ENCODE measurements around the gene GFER. TPM values are rescaled to one million over a fixed set of nuclear protein-coding genes. Genes with fewer than 3 reads are reported as not detected.
"Not testable (repeated sequence)": the region's sequence is repeated elsewhere in the genome, so short reads cannot be mapped to it uniquely, and the experiment has no call there.

The GFER gene
- total RNA-seq, 1 experiment from 2014 or later: 43.5 TPM

DNA sequence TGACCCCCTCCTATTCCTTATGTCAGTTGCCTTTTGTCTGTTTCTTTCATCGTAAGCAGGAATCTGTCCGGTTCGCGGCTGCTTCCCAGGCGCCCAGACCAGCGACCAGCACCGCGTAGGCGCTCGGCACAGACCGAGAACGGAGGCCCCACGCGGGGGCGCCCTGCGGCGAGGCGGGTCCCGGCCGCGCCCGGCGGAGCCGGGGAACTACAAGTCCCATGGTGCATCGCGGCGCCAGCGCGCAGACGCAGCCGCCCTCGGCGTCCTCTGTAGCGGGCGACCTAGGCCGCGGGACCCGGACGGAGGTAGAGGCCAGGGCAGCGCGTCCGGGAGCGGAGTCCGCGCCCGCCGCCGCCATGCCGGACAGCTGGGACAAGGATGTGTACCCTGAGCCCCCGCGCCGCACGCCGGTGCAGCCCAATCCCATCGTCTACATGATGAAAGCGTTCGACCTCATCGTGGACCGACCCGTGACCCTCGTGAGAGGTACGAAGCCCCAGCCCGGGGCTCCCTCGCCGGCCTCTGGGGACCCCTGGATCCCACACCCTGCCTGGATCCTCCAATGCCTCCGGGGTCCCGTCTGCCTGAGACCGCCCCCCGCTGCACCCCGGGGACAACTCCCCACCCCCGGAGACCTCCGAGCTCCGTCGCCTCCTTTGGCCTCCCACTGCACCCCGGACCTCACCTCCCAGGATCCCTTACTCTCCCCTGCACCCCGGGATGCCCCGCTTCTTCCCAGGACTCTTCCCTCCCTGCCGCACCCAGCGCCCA lies 24.5 kb upstream of the GFER start, which contains the start of gene NDUFB10:
Gene NDUFB10 (plus strand): TSS at position 270 of the 771 bp plus-strand sequence. CDS start 87 bp downstream, at position 357.
- peak within 1 kb of the TSS; percentile 74 for H3K4me3 Mint-ChIP-seq (ENCODE audit: low read depth, unreplicated experiment)

GRCh38 chr16:1960665-1961630 lies 23.0 kb upstream of the GFER start:
- Mint-ChIP-seq H3K4me3 (ENCODE audit: low read depth, unreplicated experiment) (peak overlapping the region; percentile 74), H3K36me3 (ENCODE audit: insufficient read depth, unreplicated experiment) (peaks cover 71% of the 10 kb centered on the region), H3K4me1 (ENCODE audit: low read depth, unreplicated experiment) (peaks cover 26% of the 10 kb centered on the region), H3K9me3 (ENCODE audit: low read depth, unreplicated experiment) (no peaks in the 10 kb centered on the region), H3K27ac (ENCODE audit: unreplicated experiment) (peak overlapping the region; percentile 83), H3K27me3 (ENCODE audit: unreplicated experiment) (peaks cover 9% of the 10 kb centered on the region)
- DNase-seq: no peak
- intact Hi-C loops (cut with micrococcal nuclease; ENCODE audit: unreplicated experiment): no loop called here
- CTCF ChIA-PET: no interaction called here
- TF ChIP-seq, protein P1, sequence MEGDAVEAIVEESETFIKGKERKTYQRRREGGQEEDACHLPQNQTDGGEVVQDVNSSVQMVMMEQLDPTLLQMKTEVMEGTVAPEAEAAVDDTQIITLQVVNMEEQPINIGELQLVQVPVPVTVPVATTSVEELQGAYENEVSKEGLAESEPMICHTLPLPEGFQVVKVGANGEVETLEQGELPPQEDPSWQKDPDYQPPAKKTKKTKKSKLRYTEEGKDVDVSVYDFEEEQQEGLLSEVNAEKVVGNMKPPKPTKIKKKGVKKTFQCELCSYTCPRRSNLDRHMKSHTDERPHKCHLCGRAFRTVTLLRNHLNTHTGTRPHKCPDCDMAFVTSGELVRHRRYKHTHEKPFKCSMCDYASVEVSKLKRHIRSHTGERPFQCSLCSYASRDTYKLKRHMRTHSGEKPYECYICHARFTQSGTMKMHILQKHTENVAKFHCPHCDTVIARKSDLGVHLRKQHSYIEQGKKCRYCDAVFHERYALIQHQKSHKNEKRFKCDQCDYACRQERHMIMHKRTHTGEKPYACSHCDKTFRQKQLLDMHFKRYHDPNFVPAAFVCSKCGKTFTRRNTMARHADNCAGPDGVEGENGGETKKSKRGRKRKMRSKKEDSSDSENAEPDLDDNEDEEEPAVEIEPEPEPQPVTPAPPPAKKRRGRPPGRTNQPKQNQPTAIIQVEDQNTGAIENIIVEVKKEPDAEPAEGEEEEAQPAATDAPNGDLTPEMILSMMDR (IDR thresholded peaks at IDR 0.05; ENCODE audit: unreplicated experiment): no peak
- BruUV-seq (replicated peaks): TSS peak; percentile 15

More for the DNA sequence above, 24.5 kb upstream of the GFER start, which contains the start of gene NDUFB10:
- H3K36me3 Mint-ChIP-seq (ENCODE audit: insufficient read depth, unreplicated experiment): peaks cover 56% of the 10 kb centered on the region
- TF ChIP-seq, protein P1 (IDR thresholded peaks at IDR 0.05; ENCODE audit: unreplicated experiment): peak; percentile 51
- peak; percentile 98 for DNase-seq
- H3K9me3 Mint-ChIP-seq (ENCODE audit: low read depth, unreplicated experiment): no peaks in the 10 kb centered on the region
- peaks cover 18% of the 10 kb centered on the region for H3K27me3 Mint-ChIP-seq (ENCODE audit: unreplicated experiment)
- peaks cover 26% of the 10 kb centered on the region for H3K4me1 Mint-ChIP-seq (ENCODE audit: low read depth, unreplicated experiment)
- intact Hi-C loops (cut with micrococcal nuclease; ENCODE audit: unreplicated experiment): no loop called here
- CTCF ChIA-PET: no interaction called here
- BruUV-seq (replicated peaks): no TSS peak
- peak within 1 kb of the TSS; percentile 83 for H3K27ac Mint-ChIP-seq (ENCODE audit: unreplicated experiment)

- intact Hi-C loops (cut with micrococcal nuclease; ENCODE audit: unreplicated experiment): no loop called here
- DNase-seq: no peak
- TF ChIP-seq, protein P1 (IDR thresholded peaks at IDR 0.05; ENCODE audit: unreplicated experiment): no peak
- CTCF ChIA-PET: no interaction called here
- peak overlapping the region; percentile 83 for H3K27ac Mint-ChIP-seq (ENCODE audit: unreplicated experiment)
- no TSS peak for BruUV-seq (replicated peaks)
- peaks cover 9% of the 10 kb centered on the region for H3K27me3 Mint-ChIP-seq (ENCODE audit: unreplicated experiment)
- H3K9me3 Mint-ChIP-seq (ENCODE audit: low read depth, unreplicated experiment): no peaks in the 10 kb centered on the region
- H3K4me1 Mint-ChIP-seq (ENCODE audit: low read depth, unreplicated experiment): peaks cover 26% of the 10 kb centered on the region
- H3K36me3 Mint-ChIP-seq (ENCODE audit: insufficient read depth, unreplicated experiment): peaks cover 72% of the 10 kb centered on the region
- H3K4me3 Mint-ChIP-seq (ENCODE audit: low read depth, unreplicated experiment): peak overlapping the region; percentile 74
Measured at GRCh38 chr16:1961651-1962067, 22.3 kb upstream of the GFER start.

- H3K4me3 Mint-ChIP-seq (ENCODE audit: low read depth, unreplicated experiment): peak overlapping the region; percentile 74
- H3K9me3 Mint-ChIP-seq (ENCODE audit: low read depth, unreplicated experiment); H3K27me3 Mint-ChIP-seq (ENCODE audit: unreplicated experiment); CTCF ChIA-PET; DNase-seq; intact Hi-C loops (cut with micrococcal nuclease; ENCODE audit: unreplicated experiment); BruUV-seq (replicated peaks): not testable (repeated sequence)
- H3K4me1 Mint-ChIP-seq (ENCODE audit: low read depth, unreplicated experiment): peaks cover 26% of the 10 kb centered on the region
- peak overlapping the region; percentile 83 for H3K27ac Mint-ChIP-seq (ENCODE audit: unreplicated experiment)
- peaks cover 72% of the 10 kb centered on the region for H3K36me3 Mint-ChIP-seq (ENCODE audit: insufficient read depth, unreplicated experiment)
Measured at GRCh38 chr16:1962161-1963153, 21.5 kb upstream of the GFER start.
